Measurements from ENCODE around the gene ATF5.
"Not testable (repeated sequence)": the region's sequence is repeated elsewhere in the genome, so short reads cannot be mapped to it uniquely, and the experiment has no call there.

Gene ATF5

DNA sequence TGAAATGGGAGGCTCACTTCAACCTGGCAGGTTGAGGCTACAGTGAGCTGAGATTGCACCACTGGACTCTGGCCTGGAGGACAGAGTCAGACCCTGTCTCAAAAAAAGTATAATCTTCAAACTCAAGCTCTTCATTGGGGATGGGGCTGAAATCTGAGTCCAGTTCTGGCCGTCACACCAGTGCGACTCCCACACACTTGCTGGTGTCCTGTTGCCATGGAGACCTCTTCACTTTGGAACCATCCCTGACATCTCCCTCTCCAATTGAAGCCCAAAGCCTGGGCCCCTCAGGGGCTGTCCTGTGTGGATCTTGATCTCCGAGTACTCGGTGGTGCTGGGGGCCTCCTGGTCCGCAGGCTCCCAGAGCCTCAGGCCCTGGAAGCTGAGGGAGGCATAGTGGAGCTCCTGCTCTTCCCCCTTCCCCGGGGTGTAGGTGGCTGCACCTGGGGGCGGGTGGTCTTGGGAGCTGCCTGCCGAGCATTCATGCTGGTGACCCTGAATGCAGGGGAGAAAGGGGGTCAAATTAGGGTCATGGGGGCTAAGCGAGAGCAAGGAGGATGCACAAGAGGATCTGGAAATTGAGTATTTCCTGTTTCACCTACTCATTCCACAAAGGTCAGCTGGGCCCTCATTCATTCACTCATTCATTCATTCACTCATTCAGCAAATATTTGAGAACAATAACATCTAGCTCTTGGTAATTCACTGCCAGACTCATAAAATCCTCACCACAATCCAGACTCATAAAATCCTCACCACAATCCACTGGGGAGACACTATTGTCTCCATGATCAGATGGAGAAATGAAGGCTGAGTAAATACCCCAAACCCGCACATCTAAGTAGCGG is 21.0 kb downstream of the ATF5 start:
- DNase-seq: no peak

GRCh38 chr19:49950590-49950948 is 21.6 kb downstream of the ATF5 start:
- no peak for DNase-seq

GRCh38 chr19:49950956-49951526 is 22.0 kb downstream of the ATF5 start:
- no peak for DNase-seq

- no peak for DNase-seq
Measured at GRCh38 chr19:49951806-49952478, 22.9 kb downstream of the ATF5 start.

- no peak for DNase-seq
Measured at GRCh38 chr19:49952479-49952836, 23.5 kb downstream of the ATF5 start.

DNA sequence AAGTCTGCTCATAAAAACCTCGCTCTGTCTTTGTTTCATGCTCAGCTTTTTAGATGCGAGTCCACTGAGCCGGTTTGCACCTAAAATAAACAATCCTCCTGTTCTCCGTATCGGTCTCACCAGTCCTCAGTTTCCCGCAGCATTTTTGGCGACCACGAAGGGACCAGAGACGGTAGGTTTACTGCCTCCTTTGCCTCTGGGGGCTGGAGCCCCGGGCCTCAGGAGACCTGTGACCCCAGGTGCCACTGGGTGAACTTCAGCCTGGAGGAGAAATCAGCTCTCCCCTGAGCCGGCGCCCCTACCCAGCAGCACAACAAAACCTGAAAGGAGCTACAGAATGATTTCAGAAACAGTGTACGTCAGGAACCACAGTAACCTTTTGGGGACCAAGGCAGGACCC is 23.9 kb downstream of the ATF5 start:
- no peak for DNase-seq

DNA sequence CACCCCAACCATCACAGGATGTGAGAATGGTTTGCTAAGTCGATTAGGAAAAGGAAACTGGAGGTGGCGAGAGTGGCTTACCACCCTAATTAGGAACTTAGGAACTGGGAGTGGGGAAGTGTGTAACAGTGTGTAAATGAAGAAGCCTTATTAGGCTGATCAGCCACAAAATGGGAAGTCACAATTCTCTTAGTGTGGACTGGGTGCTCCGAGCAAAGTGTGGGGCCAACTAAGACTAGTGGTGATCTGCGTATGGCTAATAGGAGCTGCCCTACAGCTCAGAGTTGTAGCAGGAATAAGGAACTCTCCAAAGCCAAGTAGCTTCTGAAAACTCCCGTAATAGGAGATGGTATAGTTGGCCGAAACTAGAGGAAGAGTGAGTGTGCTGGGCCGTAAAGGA is 24.4 kb downstream of the ATF5 start:
- DNase-seq: no peak

- peak; percentile 53 for DNase-seq
Measured at GRCh38 chr19:49954092-49954829, 25.3 kb downstream of the ATF5 start.

DNA sequence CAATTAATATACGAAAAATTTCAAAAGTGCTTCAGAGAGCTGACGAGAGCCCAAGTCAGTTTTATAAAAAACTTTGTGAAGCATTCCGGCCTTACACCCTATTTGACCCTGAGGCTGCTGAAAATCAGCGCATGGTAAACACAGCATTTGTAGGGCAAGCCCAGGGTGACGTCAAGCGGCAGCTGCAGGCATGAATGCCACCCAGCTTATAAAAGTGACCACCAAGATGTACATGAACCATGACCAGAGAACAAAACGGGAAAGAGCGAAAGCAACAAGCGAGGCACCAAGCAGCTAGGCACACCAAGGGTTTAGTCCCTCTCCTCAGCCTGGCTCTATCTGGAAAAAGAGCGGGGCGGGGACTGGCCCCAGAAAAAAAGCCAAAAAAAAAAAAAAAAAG is 25.9 kb downstream of the ATF5 start:
- DNase-seq: peak; percentile 46

GRCh38 chr19:49956115-49956495 is 27.1 kb downstream of the ATF5 start:
- no peak for DNase-seq

GRCh38 chr19:49957262-49957915 is 28.4 kb downstream of the ATF5 start:
- DNase-seq: no peak

DNA sequence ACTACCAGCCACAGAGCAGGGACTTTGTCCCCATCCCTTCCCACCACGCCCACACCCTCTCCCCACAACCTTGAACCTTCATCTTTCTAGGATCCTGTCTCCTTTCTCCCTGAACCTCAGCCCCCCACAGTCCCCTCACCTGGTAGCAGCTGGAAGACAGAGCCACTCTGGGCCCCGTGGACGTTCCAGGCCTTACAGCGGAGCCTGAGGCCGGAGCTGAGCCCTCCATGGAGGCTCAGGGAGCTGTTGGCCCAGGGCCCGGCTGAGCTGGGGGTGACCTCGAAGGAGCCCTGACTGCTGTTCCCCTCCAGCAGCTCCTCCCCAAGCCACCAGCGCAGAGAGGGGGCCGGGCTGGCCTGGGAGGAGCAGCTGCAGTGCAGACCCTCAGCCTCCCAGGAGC is 29.1 kb downstream of the ATF5 start:
- not testable (repeated sequence) for DNase-seq

GRCh38 chr19:49958596-49958995 is 29.6 kb downstream of the ATF5 start:
- DNase-seq: not testable (repeated sequence)

DNA sequence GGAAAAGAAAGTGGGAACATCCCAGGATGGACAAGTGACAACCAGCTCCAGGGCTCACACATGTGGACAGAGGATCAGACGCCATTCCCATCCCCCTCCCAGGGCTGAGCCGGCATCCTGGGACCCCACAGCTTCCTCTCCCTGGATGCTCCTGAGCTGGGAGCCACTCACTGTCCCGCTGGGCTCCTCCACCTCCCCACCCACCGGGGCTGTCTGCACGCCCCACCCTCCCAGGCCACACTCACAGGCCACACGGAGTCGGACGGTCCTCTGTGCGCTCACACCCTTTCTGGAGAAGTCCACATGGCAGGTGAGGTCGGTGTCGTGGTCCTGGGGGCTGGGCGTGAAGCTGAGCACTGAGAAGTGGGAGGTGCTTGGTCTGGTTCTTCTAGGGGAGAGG is 30.9 kb downstream of the ATF5 start:
- not testable (repeated sequence) for DNase-seq

DNA sequence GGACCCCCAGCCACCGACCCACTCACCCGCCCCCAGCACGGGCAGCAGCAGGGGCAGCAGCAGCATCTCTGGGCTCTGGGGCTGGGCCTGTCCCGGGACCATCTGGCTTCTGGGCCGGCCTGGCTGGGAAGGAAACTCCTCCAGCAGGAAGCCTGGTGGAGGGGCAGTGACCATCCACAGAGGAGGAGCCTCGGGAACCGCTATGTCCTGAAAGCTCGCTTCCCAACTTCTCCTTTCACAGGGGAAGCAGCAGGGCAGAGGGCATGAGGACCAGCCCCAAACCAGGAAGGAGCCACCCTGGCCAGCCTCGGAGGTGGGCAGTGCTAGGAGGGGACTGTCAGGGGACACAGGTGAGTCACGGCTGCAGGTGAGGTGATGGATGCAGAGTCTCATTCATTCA is 32.0 kb downstream of the ATF5 start, which contains the start of gene SIGLEC11:
SIGLEC11 (minus strand) TSS at position 193 of the 400 bp plus-strand sequence; CDS start at position 102, 91 bp downstream.
- not testable (repeated sequence) for DNase-seq

DNA sequence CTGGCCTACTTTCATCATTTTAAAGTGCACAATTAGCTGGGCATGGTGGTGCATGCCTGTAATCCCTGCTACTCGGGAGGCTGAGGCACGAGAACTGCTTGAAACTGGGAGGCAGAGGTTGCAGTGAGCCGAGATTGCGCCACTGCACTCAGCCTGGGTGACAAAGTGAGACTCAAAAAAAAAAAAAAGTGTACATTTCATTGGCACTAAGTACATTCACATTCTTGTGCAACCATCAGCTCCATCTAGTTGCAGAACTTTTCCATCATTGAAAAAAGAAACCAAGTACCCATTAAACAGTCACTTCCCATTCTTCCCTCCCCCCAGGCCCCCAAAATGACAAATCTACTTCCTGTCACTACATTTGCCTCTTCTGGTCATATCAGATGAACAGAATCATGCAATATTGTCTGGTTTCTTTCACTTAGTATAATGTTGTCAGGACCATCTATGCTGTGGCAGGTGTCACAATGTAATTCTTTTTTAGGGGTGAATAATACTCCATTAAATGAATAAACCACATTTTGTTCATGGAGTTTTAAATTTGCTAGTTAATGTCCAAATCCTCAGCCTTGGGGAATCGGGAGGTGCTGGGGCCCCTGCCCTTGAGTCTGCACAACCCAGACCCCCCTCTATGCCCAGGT is 39.4 kb downstream of the ATF5 start:
- DNase-seq: no peak

DNA sequence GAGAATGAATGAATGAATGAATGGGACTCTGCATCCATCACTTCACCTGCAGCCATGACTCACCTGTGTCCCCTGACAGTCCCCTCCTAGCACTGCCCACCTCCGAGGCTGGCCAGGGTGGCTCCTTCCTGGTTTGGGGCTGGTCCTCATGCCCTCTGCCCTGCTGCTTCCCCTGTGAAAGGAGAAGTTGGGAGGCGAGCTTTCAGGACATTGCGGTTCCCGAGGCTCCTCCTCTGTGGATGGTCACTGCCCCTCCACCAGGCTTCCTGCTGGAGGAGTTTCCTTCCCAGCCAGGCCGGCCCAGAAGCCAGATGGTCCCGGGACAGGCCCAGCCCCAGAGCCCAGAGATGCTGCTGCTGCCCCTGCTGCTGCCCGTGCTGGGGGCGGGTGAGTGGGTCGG is 40.4 kb downstream of the ATF5 start:
- DNase-seq: not testable (repeated sequence)

DNA sequence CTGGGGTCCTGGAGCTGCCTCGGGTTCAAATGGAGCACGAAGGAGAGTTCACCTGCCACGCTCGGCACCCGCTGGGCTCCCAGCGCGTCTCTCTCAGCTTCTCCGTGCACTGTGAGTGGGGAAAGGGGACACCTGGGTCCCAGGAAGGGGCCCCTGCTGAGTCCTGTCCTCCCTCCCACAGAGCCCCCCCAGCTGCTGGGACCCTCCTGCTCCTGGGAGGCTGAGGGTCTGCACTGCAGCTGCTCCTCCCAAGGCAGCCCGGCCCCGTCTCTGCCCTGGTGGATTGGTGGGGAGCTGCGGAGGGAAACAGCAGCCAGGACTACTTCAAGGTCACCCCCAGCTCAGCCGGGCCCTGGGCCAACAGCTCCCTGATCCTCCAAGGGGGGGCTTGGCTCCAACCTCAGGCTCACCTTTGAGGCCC is 43.0 kb downstream of the ATF5 start:
- DNase-seq: no peak

- no peak for DNase-seq
Measured at GRCh38 chr19:49972841-49973240, 43.8 kb downstream of the ATF5 start.

- DNase-seq: no peak
Measured at GRCh38 chr19:49973987-49974386, 45.0 kb downstream of the ATF5 start.

DNA sequence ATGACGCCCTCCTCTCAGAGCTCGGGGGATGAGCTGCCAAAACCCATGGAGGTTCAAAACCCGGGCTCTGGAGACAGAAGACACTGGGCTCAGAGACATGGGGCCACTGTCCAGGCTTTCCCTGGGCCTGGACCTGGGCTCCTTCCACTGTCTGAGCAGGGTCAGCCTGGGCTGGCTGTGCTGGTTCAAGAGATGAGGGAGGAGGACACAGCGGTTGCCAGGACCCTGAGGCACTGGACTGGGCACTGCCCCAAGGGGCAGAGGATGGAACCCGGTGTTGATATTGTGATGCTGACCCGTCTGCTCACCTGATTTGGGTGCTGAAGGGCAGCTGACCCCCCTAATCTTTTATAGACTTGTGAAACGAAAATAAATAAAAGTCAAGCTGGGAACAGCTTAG is 46.0 kb downstream of the ATF5 start:
- no peak for DNase-seq

DNA sequence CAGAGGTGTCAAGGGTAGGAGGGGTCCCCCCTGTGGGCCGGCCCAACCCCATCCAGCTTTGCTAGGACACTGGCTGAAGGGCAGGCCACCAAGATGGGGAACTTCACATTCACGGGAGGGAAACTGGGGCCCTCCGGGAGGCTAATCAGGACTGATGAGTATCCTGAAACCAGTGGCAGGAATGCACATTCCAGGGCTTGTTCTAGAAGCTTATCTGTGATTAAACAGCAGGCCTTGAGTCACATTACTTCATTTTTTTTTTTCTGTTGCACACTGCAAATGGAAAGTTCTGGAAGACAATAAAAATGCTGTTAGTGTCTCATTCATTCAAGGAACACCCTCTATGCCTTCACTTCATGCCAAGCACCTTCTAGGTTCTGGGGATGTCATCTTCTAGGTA is 47.5 kb downstream of the ATF5 start:
- no peak for DNase-seq
